HCT116 (cell line): ENCODE measurements around the gene CCNA2. TPM values are rescaled to one million over a fixed set of nuclear protein-coding genes. Genes with fewer than 3 reads are reported as not detected.

Experiments
- ATAC-seq: fragments of 200-7000 bp; cut with Tn5 transposase; 2 replicates; pipeline ENCODE4 v1.9.1; 2020; ENCODE audit warnings: mild to moderate bottlenecking, moderate library complexity
- BruUV-seq: library from RNA; stranded (reverse); fragments of 400-500 nt; replicated peaks from 2 replicates; lab custom pipeline; 2021; lab: Mats Ljungman, UMichigan
- CTCF ChIA-PET: fragments of 300-600 bp; sonication (Branson Sonifier 250); formaldehyde crosslinking; loops from one replicate; lab custom pipeline; 2021; ENCODE audit warnings: antibody characterized with exemption; lab: Charles Lee
- POLR2A ChIA-PET: fragments of 300-600, 350-600 bp; sonication (Branson Sonifier 250); formaldehyde crosslinking; loops from one replicate; lab custom pipeline; 2021; ENCODE audit warnings: antibody characterized with exemption; lab: Charles Lee
- RAD21 ChIA-PET, 2 experiments: fragments of 300-600 bp; sonication (Branson Sonifier 250); formaldehyde crosslinking; loops; one replicate each; lab custom pipeline; 2023; ENCODE audit warnings: low total read pairs in 2 of 2; ENCODE audit not compliant: uncharacterized antibody in 2 of 2, unreplicated experiment in 2 of 2, low non-redundant PET in 1 of 2; lab: Charles Lee
- DNase-seq: peaks from one replicate; pipeline ENCODE4 v3.0.0-alpha.2; 2010; ENCODE audit warnings: low read depth, low spot score
- H2AFZ ChIP-seq: fragments of 200-600 bp; shearing (Covaris generic), sonication (generic); 2 replicates; pipeline ENCODE4 v1.6.1; 2017; ENCODE audit warnings: low read depth, mixed run types, mixed read lengths, antibody characterized with exemption, low read length; ENCODE audit not compliant: poor library complexity, severe bottlenecking
- H3K27ac ChIP-seq: 2 replicates; pipeline ENCODE4 v1.5.1; 2012; ENCODE audit warnings: low read depth, low read length
- H3K27me3 ChIP-seq: fragments of 200-600 bp; sonication (generic); 2 replicates; pipeline ENCODE4 v1.6.1; 2016; ENCODE audit warnings: mixed run types, low read length, mixed read lengths; ENCODE audit not compliant: insufficient read depth
- H3K36me3 ChIP-seq, 2 experiments: fragments of 200-500 bp in 1 of 2; fragments of 200-600 bp in 1 of 2; sonication (Bioruptor generic) in 1 of 2; sonication (generic) in 1 of 2; 2 replicates each; pipeline versions ENCODE4 v1.5.1 to v1.6.1; 2014 to 2016; ENCODE audit warnings: low read length in 2 of 2, inconsistent platforms in 1 of 2, mixed read lengths in 1 of 2, mixed run types in 1 of 2; ENCODE audit not compliant: insufficient read depth in 2 of 2, control insufficient read depth in 1 of 2
- H3K4me1 ChIP-seq, 2 experiments: fragments of 200-600 bp in 1 of 2; sonication (generic) in 1 of 2; 2 replicates each; pipeline versions ENCODE4 v1.5.1 to v1.6.1; 2012 to 2017; ENCODE audit warnings: low read length in 2 of 2, inconsistent platforms in 1 of 2, mild to moderate bottlenecking in 1 of 2, mixed read lengths in 1 of 2, mixed run types in 1 of 2, moderate library complexity in 1 of 2; ENCODE audit not compliant: insufficient read depth in 2 of 2, control insufficient read depth in 1 of 2
- H3K4me2 ChIP-seq: fragments of 200-600 bp; sonication (generic); 2 replicates; pipeline ENCODE4 v1.6.1; 2017; ENCODE audit warnings: mixed run types, low read length, mixed read lengths
- H3K4me3 ChIP-seq, 2 experiments: fragments of 200-600 bp in 1 of 2; sonication (generic) in 1 of 2; replicated peaks in 1 of 2; 2 replicates each; pipeline ENCODE4 v1.5.1; 2011 to 2016; ENCODE audit warnings: low read length in 2 of 2, control low read depth in 1 of 2, low read depth in 1 of 2, mild to moderate bottlenecking in 1 of 2, mixed read lengths in 1 of 2, mixed run types in 1 of 2
- H3K79me2 ChIP-seq: fragments of 200-600 bp; sonication (generic); 2 replicates; pipeline ENCODE4 v1.6.1; 2017; ENCODE audit warnings: mild to moderate bottlenecking, mixed run types, low read length, moderate library complexity, mixed read lengths; ENCODE audit not compliant: insufficient read depth
- H3K9ac ChIP-seq: fragments of 200-600 bp; sonication (generic); 2 replicates; pipeline ENCODE4 v1.6.1; 2016; ENCODE audit warnings: low read length, mixed read lengths
- H3K9me2 ChIP-seq: fragments of 200-600 bp; sonication (generic), shearing (Covaris generic); 2 replicates; pipeline ENCODE4 v1.6.1; 2017; ENCODE audit warnings: mixed run types, mild to moderate bottlenecking, moderate library complexity; ENCODE audit not compliant: insufficient read depth
- H3K9me3 ChIP-seq, 2 experiments: fragments of 200-500 bp in 1 of 2; fragments of 200-600 bp in 1 of 2; sonication (Bioruptor generic) in 1 of 2; sonication (generic) in 1 of 2; 2 replicates each; pipeline ENCODE4 v1.6.1; 2014 to 2017; ENCODE audit warnings: low read length in 2 of 2, mixed read lengths in 2 of 2, inconsistent platforms in 1 of 2, low read depth in 1 of 2, mild to moderate bottlenecking in 1 of 2, mixed run types in 1 of 2, moderate library complexity in 1 of 2; ENCODE audit not compliant: control insufficient read depth in 1 of 2, insufficient read depth in 1 of 2
- H4K20me1 ChIP-seq: fragments of 200-600 bp; sonication (generic), shearing (Covaris generic); 2 replicates; pipeline ENCODE4 v1.6.1; 2017; ENCODE audit warnings: mixed run types, mild to moderate bottlenecking, moderate library complexity; ENCODE audit not compliant: insufficient read depth
- ATF3 ChIP-seq: IDR thresholded peaks from 2 replicates; pipeline ENCODE4 v1.6.1; 2012
- CBX3 ChIP-seq: IDR thresholded peaks from 2 replicates; pipeline ENCODE4 v1.6.1; 2012; ENCODE audit warnings: low read depth
- CTCF ChIP-seq, 3 experiments: fragments of 200-600 bp in 1 of 3; sonication (generic) in 1 of 3; IDR thresholded peaks in 2 of 3; conservative IDR thresholded peaks in 1 of 3; 2 replicates each; pipeline ENCODE4 v1.5.1; 2012 to 2017; ENCODE audit warnings: low read depth in 2 of 3, low read length in 2 of 3, antibody characterized with exemption in 1 of 3, borderline replicate concordance in 1 of 3, control low read depth in 1 of 3, mild to moderate bottlenecking in 1 of 3, mixed read lengths in 1 of 3, mixed run types in 1 of 3, moderate library complexity in 1 of 3; ENCODE audit not compliant: insufficient read depth in 1 of 3
- EZH2phosphoT487 ChIP-seq: fragments of 200-600 bp; IDR thresholded peaks from 2 replicates; pipeline ENCODE4 v1.6.1; 2018; ENCODE audit warnings: antibody characterized with exemption, borderline replicate concordance
- POLR2A ChIP-seq: IDR thresholded peaks from 2 replicates; pipeline ENCODE4 v1.7.0; 2011; ENCODE audit warnings: borderline replicate concordance; ENCODE audit not compliant: insufficient read depth, insufficient read length; ENCODE audit errors: extremely low read depth
- RAD21 ChIP-seq: IDR thresholded peaks from 2 replicates; pipeline ENCODE4 v1.6.1; 2012; ENCODE audit warnings: low read depth, mild to moderate bottlenecking
- SP1 ChIP-seq: IDR thresholded peaks from 2 replicates; pipeline ENCODE4 v1.6.1; 2012; ENCODE audit warnings: low read depth
- SRF ChIP-seq: IDR thresholded peaks from 2 replicates; pipeline ENCODE4 v1.6.1; 2012; ENCODE audit warnings: low read depth
- TCF7L2 ChIP-seq: IDR thresholded peaks from 2 replicates; pipeline ENCODE4 v1.7.0; 2011; ENCODE audit warnings: borderline replicate concordance, inconsistent platforms; ENCODE audit not compliant: insufficient read depth, insufficient read length; ENCODE audit errors: extremely low read depth
- ZFX ChIP-seq: fragments of 450-650 bp; IDR thresholded peaks from 2 replicates; pipeline ENCODE4 v1.6.1; 2017
- intact Hi-C: fragments of 100-400 bp; cut with micrococcal nuclease; formaldehyde crosslinking; loops from 2 replicates; pipeline ENCODE4 v1.10.0; 2022
- total RNA-seq: library from RNA; stranded (reverse); gene quantifications from one replicate; pipeline ENCODE4 v1.2.1, GENCODE V29; 2021; ENCODE audit not compliant: unreplicated experiment

The CCNA2 gene
- total RNA-seq, 1 experiment from 2014 or later, result 75.4 TPM

DNA sequence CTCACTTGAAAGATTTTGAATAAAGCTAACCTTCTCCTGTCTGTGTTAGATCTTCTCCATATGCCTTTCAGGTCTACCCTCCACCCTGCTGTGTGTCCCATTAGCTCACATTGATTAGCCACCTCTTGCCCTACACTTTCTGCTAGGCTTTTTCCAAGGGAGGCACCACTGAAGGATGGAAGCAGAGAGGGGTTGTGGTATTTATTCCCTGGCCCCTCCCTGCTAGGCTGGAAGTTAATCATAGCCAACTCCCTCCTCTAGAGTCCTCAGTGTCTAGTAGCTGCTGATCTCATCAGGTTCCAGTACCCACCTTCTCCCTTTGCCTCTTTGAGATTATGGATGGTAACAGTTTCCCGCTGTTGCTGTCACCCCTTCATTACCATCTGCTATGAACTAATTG is 49.8 kb downstream of the CCNA2 start:
- Histone ChIP-seq H3K9ac (no peak overlapping the region), H3K4me2 (no peak overlapping the region), H3K9me3 (no peaks in the 10 kb centered on the region)
- TF ChIP-seq SP1 (no peak), RAD21 (no peak), SRF (no peak), ATF3 (no peak), TCF7L2 (no peak), CBX3 (no peak), EZH2phosphoT487 (no peak), POLR2A (no peak), ZFX (no peak), CTCF (IDR thresholded peaks at IDR 0.05 in 2 of 3, conservative IDR thresholded peaks at IDR 0.05 in 1 of 3; ENCODE audit: borderline replicate concordance in 1 of 3, insufficient read depth in 1 of 3, low read depth in 2 of 3, low read length in 2 of 3) (no peak)
- TF ChIP-seq, all 23 proteins: peak for 0
- no peaks in the 10 kb centered on the region for H3K4me1 ChIP-seq
- H2AFZ ChIP-seq, result no peak overlapping the region
- H4K20me1 ChIP-seq, result no peaks in the 10 kb centered on the region
- CTCF ChIA-PET, result no interaction called here
- ATAC-seq (no peak), DNase-seq (no peak)
- no peak overlapping the region for H3K27ac ChIP-seq
- no peaks in the 10 kb centered on the region for H3K79me2 ChIP-seq
- no peaks in the 10 kb centered on the region for H3K36me3 ChIP-seq
- RAD21 ChIA-PET, result no interaction called here
- BruUV-seq, result no TSS peak
- no peaks in the 10 kb centered on the region for H3K27me3 ChIP-seq
- POLR2A ChIA-PET, result no interaction called here
- no peaks in the 10 kb centered on the region for H3K9me2 ChIP-seq
- intact Hi-C loops, result no loop called here
- H3K4me3 ChIP-seq, result no peak overlapping the region
